GM12872 (cell line): ENCODE results near the gene ARID3A.
A peak's percentile ranks its signal among the peaks of the same experiment; 100 is the strongest.

Experiments used
- TF ChIP-seq, protein P1 (sequence below): IDR thresholded peaks from 3 replicates; pipeline ENCODE4 v1.5.1; 2011; ENCODE audit warnings: low read depth, mild to moderate bottlenecking, low read length, moderate library complexity; ENCODE audit not compliant: insufficient read depth

The ARID3A gene

DNA sequence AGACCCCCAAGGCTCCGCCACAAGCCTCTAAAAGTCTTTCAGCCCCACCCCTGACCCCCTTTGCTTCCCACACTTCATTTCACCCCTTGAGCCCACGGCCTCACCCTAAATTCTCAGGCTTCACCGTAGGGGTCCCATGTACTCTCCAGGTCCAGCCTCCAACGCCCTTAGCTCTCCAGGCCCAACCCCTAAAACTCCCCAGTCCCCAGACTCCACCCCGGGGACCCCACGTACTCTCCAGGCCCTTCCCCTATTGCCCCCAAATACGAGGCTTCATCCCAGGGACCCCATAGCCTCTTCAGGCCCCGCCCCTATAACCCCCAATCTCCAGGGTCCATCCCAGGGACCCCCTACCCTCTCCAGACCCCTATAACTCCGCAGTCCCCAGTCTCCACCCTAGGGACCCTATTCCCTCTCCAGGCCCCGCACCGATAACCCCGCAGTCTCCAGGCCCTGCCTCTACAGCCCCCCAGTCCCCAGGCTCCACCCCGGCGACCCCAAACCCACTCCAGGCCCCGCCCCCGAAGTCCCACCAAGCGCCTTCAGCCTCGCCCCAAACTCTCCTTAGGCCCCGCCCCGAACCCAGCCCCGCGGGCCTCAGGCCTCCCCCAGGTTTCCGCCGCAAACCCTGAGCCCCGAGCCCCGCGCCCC, 33.5 kb upstream of the ARID3A start:
- TF ChIP-seq, protein P1, sequence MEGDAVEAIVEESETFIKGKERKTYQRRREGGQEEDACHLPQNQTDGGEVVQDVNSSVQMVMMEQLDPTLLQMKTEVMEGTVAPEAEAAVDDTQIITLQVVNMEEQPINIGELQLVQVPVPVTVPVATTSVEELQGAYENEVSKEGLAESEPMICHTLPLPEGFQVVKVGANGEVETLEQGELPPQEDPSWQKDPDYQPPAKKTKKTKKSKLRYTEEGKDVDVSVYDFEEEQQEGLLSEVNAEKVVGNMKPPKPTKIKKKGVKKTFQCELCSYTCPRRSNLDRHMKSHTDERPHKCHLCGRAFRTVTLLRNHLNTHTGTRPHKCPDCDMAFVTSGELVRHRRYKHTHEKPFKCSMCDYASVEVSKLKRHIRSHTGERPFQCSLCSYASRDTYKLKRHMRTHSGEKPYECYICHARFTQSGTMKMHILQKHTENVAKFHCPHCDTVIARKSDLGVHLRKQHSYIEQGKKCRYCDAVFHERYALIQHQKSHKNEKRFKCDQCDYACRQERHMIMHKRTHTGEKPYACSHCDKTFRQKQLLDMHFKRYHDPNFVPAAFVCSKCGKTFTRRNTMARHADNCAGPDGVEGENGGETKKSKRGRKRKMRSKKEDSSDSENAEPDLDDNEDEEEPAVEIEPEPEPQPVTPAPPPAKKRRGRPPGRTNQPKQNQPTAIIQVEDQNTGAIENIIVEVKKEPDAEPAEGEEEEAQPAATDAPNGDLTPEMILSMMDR = no peak

DNA sequence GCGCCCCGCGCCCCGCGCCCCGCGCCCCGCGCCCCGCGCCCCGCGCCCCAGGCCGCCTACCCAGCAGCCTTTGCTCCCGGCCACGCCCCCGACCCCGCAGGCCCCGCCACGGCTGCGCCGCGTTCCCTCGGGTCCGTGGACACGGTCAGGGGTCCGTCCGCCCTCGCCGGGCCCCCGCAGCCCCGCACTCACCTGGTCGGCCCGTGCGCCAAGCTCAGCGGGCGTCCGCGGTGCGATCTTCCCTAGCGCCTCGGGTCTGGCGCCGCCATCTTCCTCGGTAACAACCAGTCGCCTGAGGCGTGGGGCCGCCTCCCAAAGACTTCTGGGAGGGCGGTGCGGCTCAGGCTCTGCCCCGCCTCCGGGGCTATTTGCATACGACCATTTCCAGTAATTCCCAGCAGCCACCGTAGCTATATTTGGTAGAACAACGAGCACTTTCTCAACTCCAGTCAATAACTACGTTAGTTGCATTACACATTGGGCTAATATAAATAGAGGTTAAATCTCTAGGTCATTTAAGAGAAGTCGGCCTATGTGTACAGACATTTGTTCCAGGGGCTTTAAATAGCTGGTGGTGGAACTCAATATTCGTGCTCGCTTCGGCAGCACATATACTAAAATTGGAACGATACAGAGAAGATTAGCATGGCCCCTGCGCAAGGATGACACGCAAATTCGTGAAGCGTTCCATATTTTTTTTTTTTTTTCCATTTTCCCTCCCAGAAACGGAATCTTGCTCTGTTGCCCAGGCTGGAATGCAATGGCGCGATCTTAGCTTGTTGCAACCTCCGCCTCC, 32.7 kb upstream of the ARID3A start, which contains the start of the genes MED16 and RNU6-9:
Gene MED16 (minus strand): TSS at position 294 of the 796 bp plus-strand sequence. CDS start 2,056 bp downstream, outside the sequence.
Gene RNU6-9 (plus strand): TSS at position 591 of the 796 bp plus-strand sequence.
- TF ChIP-seq, protein P1 = no peak

DNA sequence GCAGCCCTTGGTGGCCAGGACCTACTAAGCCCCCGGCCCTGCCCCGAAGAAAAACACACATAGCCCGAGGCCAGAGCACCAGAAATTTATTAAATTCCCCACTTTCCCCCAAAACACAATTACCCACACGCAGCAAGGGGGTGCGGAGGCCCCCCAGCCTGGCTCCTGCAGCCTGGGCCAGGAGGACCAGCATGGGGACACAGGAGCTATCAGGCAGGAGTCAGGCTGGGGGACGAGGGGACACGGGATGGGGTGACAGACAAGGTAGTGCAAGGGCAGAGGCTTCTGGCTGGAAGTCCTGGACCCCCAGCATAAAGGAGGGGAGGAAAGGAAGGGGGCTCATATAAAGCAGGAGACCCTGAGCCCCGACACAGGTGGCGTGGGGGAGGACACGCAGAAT, 29.4 kb upstream of the ARID3A start:
- TF ChIP-seq, protein P1 = no peak

- TF ChIP-seq, protein P1 = no peak
Measured at GRCh38 chr19:896999-897398, 28.8 kb upstream of the ARID3A start.

- TF ChIP-seq, protein P1 = 0 out of 3 replicates have a peak, but pooled peaks have one; percentile 25
Measured at GRCh38 chr19:897442-898039, 28.3 kb upstream of the ARID3A start.

- TF ChIP-seq, protein P1 = no peak
Measured at GRCh38 chr19:898663-899062, 27.2 kb upstream of the ARID3A start.

GRCh38 chr19:899336-900042, 26.3 kb upstream of the ARID3A start:
- TF ChIP-seq, protein P1 = no peak
